Vagina (tissue), 2 donors: Measurements from ENCODE around the gene EPS15. TPM values are rescaled to one million over a fixed set of nuclear protein-coding genes. Genes with fewer than 3 reads are reported as not detected.

Experiments
- DNase-seq, 2 donors: peaks; one replicate each; pipeline ENCODE4 v3.0.0-alpha.2; 2017; ENCODE audit errors: extremely low spot score in 2 of 2
- H3K27ac ChIP-seq: fragments of 200-600 bp; sonication (generic); one replicate; pipeline ENCODE4 v1.5.1; 2019
- H3K27me3 ChIP-seq: fragments of 200-600 bp; sonication (generic); one replicate; pipeline ENCODE4 v1.5.1; 2019
- H3K36me3 ChIP-seq, 2 donors: fragments of 200-600 bp; sonication (generic); one replicate each; pipeline ENCODE4 v1.5.1; 2017 to 2019
- H3K4me1 ChIP-seq: fragments of 200-600 bp; sonication (generic); one replicate; pipeline ENCODE4 v1.5.1; 2019
- H3K4me3 ChIP-seq, 2 donors: fragments of 200-600 bp; sonication (generic); 1 replicate in 1 of 2; 2 replicates in 1 of 2; pipeline ENCODE4 v1.5.1; 2016 to 2019
- H3K9me3 ChIP-seq: fragments of 200-600 bp; sonication (generic); one replicate; pipeline ENCODE4 v1.5.1; 2019
- POLR2A ChIP-seq, 2 donors: fragments of 450-650 bp; IDR thresholded peaks; one replicate each; pipeline ENCODE4 v1.6.1; 2017; ENCODE audit warnings: antibody characterized with exemption in 2 of 2, mild to moderate bottlenecking in 2 of 2, moderate library complexity in 2 of 2
- POLR2AphosphoS5 ChIP-seq, 2 donors: sonication (generic); formaldehyde crosslinking; IDR thresholded peaks; one replicate each; pipeline ENCODE4 v1.9.0; 2017; ENCODE audit warnings: antibody characterized with exemption in 2 of 2, mild to moderate bottlenecking in 2 of 2, low read depth in 1 of 2; ENCODE audit not compliant: insufficient read depth in 1 of 2
- intact Hi-C: fragments of 100-400 bp; cut with DNase I; formaldehyde crosslinking; loops from one replicate; pipeline ENCODE4 v1.15.1; 2023
- total RNA-seq: library from RNA; depleted of rRNA; stranded (reverse); fragments of >200 nt; gene quantifications from one replicate; pipeline ENCODE4 v1.2.3, GENCODE V29; 2016
- TF ChIP-seq, protein P1 (sequence below), 3 experiments: fragments of 450-650 bp in 2 of 3; fragments of 200-600 bp in 1 of 3; sonication (generic) in 1 of 3; IDR thresholded peaks; one replicate each; pipeline ENCODE4 v1.5.1; 2017 to 2019; ENCODE audit warnings: antibody characterized with exemption in 3 of 3, mild to moderate bottlenecking in 2 of 3, moderate library complexity in 2 of 3

The EPS15 gene
- total RNA-seq, 1 donor from 2014 or later, result 70.5 TPM

GRCh38 chr1:51342591-51343206 lies 176.4 kb downstream of the EPS15 start:
- H3K36me3 ChIP-seq, result no peaks in the 10 kb centered on the region
- no peak overlapping the region for H3K27ac ChIP-seq
- H3K27me3 ChIP-seq, result no peaks in the 10 kb centered on the region
- H3K4me3 ChIP-seq, result no peak overlapping the region
- intact Hi-C loops, result no loop called here
- H3K4me1 ChIP-seq, result peaks cover 15% of the 10 kb centered on the region
- no peak for DNase-seq
- TF ChIP-seq, protein P1, sequence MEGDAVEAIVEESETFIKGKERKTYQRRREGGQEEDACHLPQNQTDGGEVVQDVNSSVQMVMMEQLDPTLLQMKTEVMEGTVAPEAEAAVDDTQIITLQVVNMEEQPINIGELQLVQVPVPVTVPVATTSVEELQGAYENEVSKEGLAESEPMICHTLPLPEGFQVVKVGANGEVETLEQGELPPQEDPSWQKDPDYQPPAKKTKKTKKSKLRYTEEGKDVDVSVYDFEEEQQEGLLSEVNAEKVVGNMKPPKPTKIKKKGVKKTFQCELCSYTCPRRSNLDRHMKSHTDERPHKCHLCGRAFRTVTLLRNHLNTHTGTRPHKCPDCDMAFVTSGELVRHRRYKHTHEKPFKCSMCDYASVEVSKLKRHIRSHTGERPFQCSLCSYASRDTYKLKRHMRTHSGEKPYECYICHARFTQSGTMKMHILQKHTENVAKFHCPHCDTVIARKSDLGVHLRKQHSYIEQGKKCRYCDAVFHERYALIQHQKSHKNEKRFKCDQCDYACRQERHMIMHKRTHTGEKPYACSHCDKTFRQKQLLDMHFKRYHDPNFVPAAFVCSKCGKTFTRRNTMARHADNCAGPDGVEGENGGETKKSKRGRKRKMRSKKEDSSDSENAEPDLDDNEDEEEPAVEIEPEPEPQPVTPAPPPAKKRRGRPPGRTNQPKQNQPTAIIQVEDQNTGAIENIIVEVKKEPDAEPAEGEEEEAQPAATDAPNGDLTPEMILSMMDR (IDR thresholded peaks at IDR 0.05), result no peak
- no peak for TF ChIP-seq POLR2A (IDR thresholded peaks at IDR 0.05)
- TF ChIP-seq POLR2AphosphoS5 (IDR thresholded peaks at IDR 0.05; ENCODE audit: insufficient read depth in 1 of 2, low read depth in 1 of 2), result no peak
- H3K9me3 ChIP-seq, result no peaks in the 10 kb centered on the region

DNA sequence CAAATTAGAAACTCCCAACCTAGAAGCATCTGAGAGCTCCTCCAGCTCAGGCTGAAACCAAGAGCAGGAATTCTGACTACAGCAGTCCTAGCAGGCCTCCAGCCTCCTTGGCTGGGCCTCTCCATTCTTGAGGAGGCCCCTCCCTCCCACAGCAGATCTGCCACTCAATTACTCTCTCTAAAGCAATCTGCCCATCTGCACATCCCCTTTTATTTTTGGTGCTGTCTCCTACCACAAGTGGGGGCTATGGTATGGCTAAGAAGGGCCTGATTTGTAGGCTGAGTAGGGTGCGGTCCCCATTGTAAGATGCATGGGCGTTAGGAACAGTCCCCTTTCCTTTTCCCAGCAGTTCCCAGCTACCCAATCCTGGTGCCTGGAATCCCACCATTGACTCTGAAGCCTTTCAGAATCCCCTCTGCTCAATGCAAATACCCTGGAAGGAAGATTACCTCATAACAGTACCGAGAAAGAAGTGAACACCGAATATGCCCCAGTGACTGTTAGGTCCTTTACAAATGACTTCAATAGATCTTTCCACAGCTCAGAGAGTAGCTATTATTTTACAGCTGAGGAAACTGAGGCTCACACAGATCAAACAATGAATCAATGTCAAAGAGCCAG lies 177.1 kb downstream of the EPS15 start:
- intact Hi-C loops, result no loop called here
- TF ChIP-seq POLR2AphosphoS5 (IDR thresholded peaks at IDR 0.05; ENCODE audit: insufficient read depth in 1 of 2, low read depth in 1 of 2) (no peak), POLR2A (IDR thresholded peaks at IDR 0.05) (no peak)
- TF ChIP-seq, protein P1 (IDR thresholded peaks at IDR 0.05), result no peak
- H3K36me3 ChIP-seq, result no peaks in the 10 kb centered on the region
- DNase-seq, result no peak
- peaks cover 15% of the 10 kb centered on the region for H3K4me1 ChIP-seq
- no peak overlapping the region for H3K27ac ChIP-seq
- no peaks in the 10 kb centered on the region for H3K9me3 ChIP-seq
- H3K4me3 ChIP-seq, result no peak overlapping the region
- H3K27me3 ChIP-seq, result no peaks in the 10 kb centered on the region

DNA sequence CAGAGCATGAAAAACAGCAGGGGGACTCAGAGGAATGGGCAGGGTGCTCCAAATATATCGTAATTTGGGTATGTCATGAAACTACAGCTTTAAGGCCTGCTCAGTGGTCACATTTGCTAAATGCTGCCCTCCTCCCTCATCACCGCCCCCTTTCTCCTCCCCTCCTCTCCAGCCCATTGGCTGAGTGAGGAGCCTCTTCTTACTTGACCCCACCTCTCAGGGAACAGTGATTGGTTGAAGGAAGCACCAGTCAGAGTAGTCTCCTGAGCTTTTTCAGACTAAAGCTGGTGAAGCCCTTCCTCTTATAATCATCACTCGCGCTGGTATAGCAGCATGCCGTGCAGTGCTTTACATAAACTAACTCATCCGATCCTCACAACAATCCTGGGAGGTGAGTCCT lies 178.7 kb downstream of the EPS15 start:
- no peaks in the 10 kb centered on the region for H3K36me3 ChIP-seq
- H3K9me3 ChIP-seq, result no peaks in the 10 kb centered on the region
- no peak for TF ChIP-seq POLR2A (IDR thresholded peaks at IDR 0.05)
- TF ChIP-seq, protein P1 (IDR thresholded peaks at IDR 0.05), result no peak
- TF ChIP-seq POLR2AphosphoS5 (IDR thresholded peaks at IDR 0.05; ENCODE audit: insufficient read depth in 1 of 2, low read depth in 1 of 2), result no peak
- DNase-seq, result no peak
- no peak overlapping the region for H3K27ac ChIP-seq
- no peak overlapping the region for H3K4me3 ChIP-seq
- no peaks in the 10 kb centered on the region for H3K27me3 ChIP-seq
- peaks cover 11% of the 10 kb centered on the region for H3K4me1 ChIP-seq
- intact Hi-C loops, result no loop called here

DNA sequence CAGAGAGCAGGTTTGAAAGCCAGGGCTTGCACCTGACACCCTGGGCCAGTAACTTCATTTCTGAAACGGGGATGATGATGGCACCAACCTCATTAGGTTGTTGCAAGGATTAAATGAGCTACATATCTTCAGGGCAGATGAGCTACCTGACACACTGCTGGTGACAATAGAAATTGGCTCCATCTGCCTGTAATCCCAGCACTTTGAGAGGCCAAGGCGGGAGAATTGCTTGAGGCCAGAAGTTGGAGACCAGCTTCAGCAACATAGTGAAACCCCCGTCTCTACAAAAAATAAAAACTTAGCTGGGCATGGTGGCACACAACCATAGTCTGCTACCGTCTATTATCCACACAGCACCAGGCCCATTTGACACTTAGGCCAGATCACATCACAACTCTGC lies 182.4 kb downstream of the EPS15 start:
- Histone ChIP-seq H3K9me3 (no peaks in the 10 kb centered on the region), H3K4me1 (no peaks in the 10 kb centered on the region), H3K4me3 (no peak overlapping the region), H3K27me3 (no peaks in the 10 kb centered on the region), H3K36me3 (no peaks in the 10 kb centered on the region), H3K27ac (no peak overlapping the region)
- no peak for DNase-seq
- no peak for TF ChIP-seq POLR2AphosphoS5 (IDR thresholded peaks at IDR 0.05; ENCODE audit: insufficient read depth in 1 of 2, low read depth in 1 of 2)
- TF ChIP-seq, protein P1 (IDR thresholded peaks at IDR 0.05), result no peak
- TF ChIP-seq POLR2A (IDR thresholded peaks at IDR 0.05), result no peak
- intact Hi-C loops, result no loop called here

DNA sequence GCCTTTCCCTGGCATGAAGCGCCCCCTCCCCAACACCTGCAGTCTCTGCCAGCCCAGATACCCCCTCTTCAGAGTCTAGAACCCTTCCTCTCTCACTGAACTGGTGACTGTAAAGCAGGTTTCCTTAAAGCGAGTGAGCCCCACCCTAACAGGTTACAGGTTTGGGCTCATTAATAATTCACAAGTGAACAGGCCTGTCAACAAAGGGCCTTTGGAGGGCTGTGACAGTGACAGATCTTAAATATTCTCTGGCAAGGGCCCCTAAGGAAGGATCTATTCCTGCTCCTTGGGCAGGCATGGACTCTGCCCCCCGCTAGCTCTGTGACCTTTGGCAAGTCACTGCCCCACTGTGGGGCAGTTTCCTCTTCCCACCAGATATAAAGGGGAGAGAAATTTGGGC lies 183.1 kb downstream of the EPS15 start:
- TF ChIP-seq POLR2AphosphoS5 (IDR thresholded peaks at IDR 0.05; ENCODE audit: insufficient read depth in 1 of 2, low read depth in 1 of 2) (no peak), POLR2A (IDR thresholded peaks at IDR 0.05) (no peak)
- TF ChIP-seq, protein P1 (IDR thresholded peaks at IDR 0.05), result no peak
- H3K4me3 ChIP-seq, result no peak overlapping the region
- DNase-seq, result no peak
- intact Hi-C loops, result no loop called here
- no peaks in the 10 kb centered on the region for H3K27me3 ChIP-seq
- H3K9me3 ChIP-seq, result no peaks in the 10 kb centered on the region
- no peak overlapping the region for H3K27ac ChIP-seq
- peaks cover 6% of the 10 kb centered on the region for H3K4me1 ChIP-seq
- no peaks in the 10 kb centered on the region for H3K36me3 ChIP-seq
